Progenitor cell of endocrine pancreas (in vitro differentiated cells): ENCODE results near the gene PARP16. TPM values are rescaled to one million over a fixed set of nuclear protein-coding genes. Genes with fewer than 3 reads are reported as not detected.

ENCODE experiments used
- DNase-seq: peaks from one replicate; pipeline ENCODE4 v3.0.0; 2021; ENCODE audit warnings: low spot score; ENCODE audit not compliant: unreplicated experiment
- H3K27ac Mint-ChIP-seq: 2 replicates; pipeline ENCODE4 v1.8.0; 2021; ENCODE audit warnings: mild to moderate bottlenecking, moderate library complexity, mixed read lengths
- H3K27me3 Mint-ChIP-seq: 2 replicates; pipeline ENCODE4 v1.8.0; 2021; ENCODE audit warnings: mixed read lengths
- H3K36me3 Mint-ChIP-seq: 2 replicates; pipeline ENCODE4 v1.8.0; 2022; ENCODE audit warnings: mixed read lengths; ENCODE audit not compliant: insufficient read depth
- H3K4me1 Mint-ChIP-seq: 2 replicates; pipeline ENCODE4 v1.8.0; 2021; ENCODE audit warnings: low read depth, mixed read lengths
- H3K4me3 Mint-ChIP-seq: 2 replicates; pipeline ENCODE4 v1.8.0; 2021; ENCODE audit warnings: low read depth, mild to moderate bottlenecking, moderate library complexity, mixed read lengths
- H3K9me3 Mint-ChIP-seq: 2 replicates; pipeline ENCODE4 v1.8.0; 2021; ENCODE audit warnings: low read depth, mixed read lengths
- CTCF ChIP-seq: fragments of 200-600 bp; sonication (generic); IDR thresholded peaks from one replicate; pipeline ENCODE4 v1.5.0; 2021; ENCODE audit warnings: antibody characterized with exemption, mild to moderate bottlenecking; ENCODE audit not compliant: unreplicated experiment
- long read RNA-seq: library from polyadenylated mRNA; unstranded; transcript quantifications from one replicate; pipeline ENCODE4 v2.0.0, GENCODE V29; 2020
- total RNA-seq: library from RNA; stranded (reverse); gene quantifications from 2 replicates; pipeline ENCODE4 v1.2.1, GENCODE V29; 2021

The PARP16 gene
- total RNA-seq, result 10.5 and 12.6 TPM in 2 replicates
- long read RNA-seq, transcript PARP16-206 (6 exons, 2,343 nt), result major isoform, 8 of 22 reads
- long read RNA-seq, partial matches to known transcripts, result 3 of 22 reads
- long read RNA-seq, other reads (novel, unspliced or antisense), result 7 of 22 reads

GRCh38 chr15:65286704-65287519 lies at the start of gene PARP16:
TSS of gene PARP16 (minus strand) at chr15:65286883. CDS start at chr15:65286426, 457 bp downstream.
- Mint-ChIP-seq H3K27me3 (no peaks in the 10 kb centered on the region), H3K36me3 (no peaks in the 10 kb centered on the region), H3K9me3 (no peaks in the 10 kb centered on the region), H3K4me3 (peak within 1 kb of the TSS; percentile 80), H3K27ac (peak within 1 kb of the TSS; percentile 96), H3K4me1 (peaks cover 18% of the 10 kb centered on the region)
- peak; percentile 91 for DNase-seq
- peak; percentile 49 for TF ChIP-seq CTCF

- TF ChIP-seq CTCF, result no peak
- H3K27ac Mint-ChIP-seq, result no peak overlapping the region
- H3K4me3 Mint-ChIP-seq, result no peak overlapping the region
Observed at GRCh38 chr15:65335278-65336055, 48.8 kb upstream of the PARP16 start.

GRCh38 chr15:65334586-65335231 lies 48.0 kb upstream of the PARP16 start:
- no peak for DNase-seq
- peak overlapping the region; percentile 45 for H3K27ac Mint-ChIP-seq
- no peak for TF ChIP-seq CTCF
- peaks cover 9% of the 10 kb centered on the region for H3K36me3 Mint-ChIP-seq
- H3K9me3 Mint-ChIP-seq, result no peaks in the 10 kb centered on the region
- no peaks in the 10 kb centered on the region for H3K27me3 Mint-ChIP-seq
- H3K4me3 Mint-ChIP-seq, result no peak overlapping the region
- peaks cover 19% of the 10 kb centered on the region for H3K4me1 Mint-ChIP-seq

More at GRCh38 chr15:65335278-65336055, 48.8 kb upstream of the PARP16 start:
- Mint-ChIP-seq H3K27me3 (no peaks in the 10 kb centered on the region), H3K9me3 (no peaks in the 10 kb centered on the region), H3K36me3 (peaks cover 7% of the 10 kb centered on the region), H3K4me1 (peaks cover 27% of the 10 kb centered on the region)
- DNase-seq, result no peak

- H3K27me3 Mint-ChIP-seq, result no peaks in the 10 kb centered on the region
- no peak for TF ChIP-seq CTCF
- peaks cover 17% of the 10 kb centered on the region for H3K4me1 Mint-ChIP-seq
- H3K9me3 Mint-ChIP-seq, result no peaks in the 10 kb centered on the region
- peaks cover 11% of the 10 kb centered on the region for H3K36me3 Mint-ChIP-seq
- H3K27ac Mint-ChIP-seq, result peak overlapping the region; percentile 69
- no peak overlapping the region for H3K4me3 Mint-ChIP-seq
- DNase-seq, result no peak
Observed at GRCh38 chr15:65333856-65334255, 47.2 kb upstream of the PARP16 start.
